GM23248 (cell line): ENCODE results near the gene TNFRSF18. TPM values are rescaled to one million over a fixed set of nuclear protein-coding genes. Genes with fewer than 3 reads are reported as not detected.

Experiments
- DNase-seq: peaks from one replicate; pipeline ENCODE4 v3.0.0-alpha.2; 2015
- H2AFZ ChIP-seq: fragments of 200-600 bp; sonication (generic); 2 replicates; pipeline ENCODE4 v1.6.1; 2016; ENCODE audit warnings: antibody characterized with exemption
- H3F3A ChIP-seq: fragments of 200-600 bp; sonication (generic); 2 replicates; pipeline ENCODE4 v1.6.1; 2016; ENCODE audit warnings: mild to moderate bottlenecking, antibody characterized with exemption, mixed run types; ENCODE audit not compliant: insufficient read depth
- H3K27ac ChIP-seq: fragments of 200-600 bp; sonication (generic); 2 replicates; pipeline ENCODE4 v1.5.1; 2016; ENCODE audit warnings: mild to moderate bottlenecking
- H3K27me3 ChIP-seq: fragments of 200-600 bp; sonication (generic); replicated peaks from 2 replicates; pipeline ENCODE4 v1.6.1; 2016; ENCODE audit warnings: mild to moderate bottlenecking; ENCODE audit not compliant: insufficient read depth
- H3K36me3 ChIP-seq: fragments of 200-600 bp; sonication (generic); 2 replicates; pipeline ENCODE4 v1.6.1; 2016; ENCODE audit warnings: low read depth, mild to moderate bottlenecking
- H3K4me1 ChIP-seq: fragments of 200-600 bp; sonication (generic); 2 replicates; pipeline ENCODE4 v1.6.1; 2016; ENCODE audit warnings: mild to moderate bottlenecking; ENCODE audit not compliant: insufficient read depth
- H3K4me2 ChIP-seq: fragments of 200-600 bp; sonication (generic); one replicate; pipeline ENCODE4 v1.6.1; 2016; ENCODE audit warnings: mild to moderate bottlenecking; ENCODE audit not compliant: unreplicated experiment
- H3K4me3 ChIP-seq: fragments of 200-600 bp; sonication (generic); 2 replicates; pipeline ENCODE4 v1.5.1; 2016; ENCODE audit warnings: mild to moderate bottlenecking
- H3K79me2 ChIP-seq: fragments of 200-600 bp; sonication (generic); 2 replicates; pipeline ENCODE4 v1.6.1; 2016; ENCODE audit warnings: mild to moderate bottlenecking; ENCODE audit not compliant: insufficient read depth
- H3K9ac ChIP-seq: fragments of 200-600 bp; sonication (generic); 2 replicates; pipeline ENCODE4 v1.6.1; 2016; ENCODE audit warnings: mild to moderate bottlenecking
- H3K9me2 ChIP-seq: fragments of 200-600 bp; sonication (generic); 2 replicates; pipeline ENCODE4 v1.6.1; 2016; ENCODE audit warnings: mixed run types, mild to moderate bottlenecking, moderate library complexity; ENCODE audit not compliant: insufficient read depth
- H3K9me3 ChIP-seq: fragments of 200-600 bp; sonication (generic); one replicate; pipeline ENCODE4 v1.6.1; 2017; ENCODE audit warnings: low read depth
- H4K20me1 ChIP-seq: fragments of 200-600 bp; sonication (generic); 2 replicates; pipeline ENCODE4 v1.6.0; 2016; ENCODE audit not compliant: insufficient read depth
- EZH2 ChIP-seq: fragments of 200-600 bp; sonication (generic); IDR thresholded peaks from 2 replicates; pipeline ENCODE4 v1.6.1; 2018; ENCODE audit warnings: antibody characterized with exemption, mild to moderate bottlenecking; ENCODE audit not compliant: insufficient read depth, poor library complexity, severe bottlenecking
- EZH2phosphoT487 ChIP-seq: fragments of 200-600 bp; sonication (generic); IDR thresholded peaks from 2 replicates; pipeline ENCODE4 v1.6.1; 2018; ENCODE audit warnings: antibody characterized with exemption, moderate library complexity, mild to moderate bottlenecking, low read depth; ENCODE audit not compliant: insufficient read depth
- WGBS, 2 experiments: methylation state at CpG; one replicate each; pipeline ENCODE4 v1.1.6; 2015 to 2017; ENCODE audit warnings: low lambda C conversion rate in 2 of 2, low coverage in 1 of 2; ENCODE audit errors: missing lambda C conversion rate in 2 of 2; 5-methylcytosine and 5-hydroxymethylcytosine counted together
- in situ Hi-C: fragments of 300-500 bp; cut with MboI; formaldehyde crosslinking; loops from 2 replicates; pipeline ENCODE4 v1.15.0; 2020
- polyA plus RNA-seq: library from polyadenylated mRNA; unstranded; fragments of >200 nt; fragmentation: Nextera tagmentation; extraction: Ambion mirVana; gene quantifications from 2 replicates; pipeline ENCODE4 v1.2.1, GENCODE V29; 2016
- total RNA-seq: library from RNA; depleted of rRNA; stranded (reverse); fragments of >200 nt; shearing (Covaris generic); gene quantifications from 2 replicates; pipeline ENCODE4 v1.2.3, GENCODE V29; 2014

Gene TNFRSF18
- total and polyA plus RNA-seq, 2 experiments from 2014 or later = not detected

DNA sequence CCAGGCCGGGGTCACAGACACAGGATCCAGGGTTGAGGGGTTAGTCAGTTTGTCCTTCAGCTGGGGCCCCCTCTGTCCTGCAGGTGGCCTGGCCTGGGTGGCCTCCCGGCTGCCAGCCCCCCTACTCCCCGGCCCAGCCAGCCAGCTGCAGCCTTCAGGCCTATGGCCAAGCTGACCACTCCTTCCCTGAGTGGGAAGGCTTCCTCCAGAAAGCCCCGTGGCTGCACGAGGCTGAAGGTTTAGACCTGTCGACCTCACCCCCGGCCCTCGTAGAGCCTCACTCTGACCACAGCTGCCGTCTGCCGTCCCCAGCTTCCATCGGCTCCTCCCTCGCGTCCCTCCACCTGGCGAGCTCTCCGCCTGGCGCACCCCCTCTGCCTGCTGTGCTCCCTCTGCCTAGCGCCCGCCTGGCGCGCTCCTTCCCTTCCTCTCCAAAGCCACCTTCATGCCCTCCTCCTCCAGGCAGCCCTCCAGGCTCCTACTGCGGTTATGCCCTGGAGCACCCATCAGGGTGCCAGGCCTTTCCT, 23.1 kb downstream of the TNFRSF18 start:
- TF ChIP-seq EZH2 (no peak), EZH2phosphoT487 (no peak)
- WGBS, 2 experiments = 60 to 63% methylated on average over 9 to 21 of the region's 21 CpGs

DNA sequence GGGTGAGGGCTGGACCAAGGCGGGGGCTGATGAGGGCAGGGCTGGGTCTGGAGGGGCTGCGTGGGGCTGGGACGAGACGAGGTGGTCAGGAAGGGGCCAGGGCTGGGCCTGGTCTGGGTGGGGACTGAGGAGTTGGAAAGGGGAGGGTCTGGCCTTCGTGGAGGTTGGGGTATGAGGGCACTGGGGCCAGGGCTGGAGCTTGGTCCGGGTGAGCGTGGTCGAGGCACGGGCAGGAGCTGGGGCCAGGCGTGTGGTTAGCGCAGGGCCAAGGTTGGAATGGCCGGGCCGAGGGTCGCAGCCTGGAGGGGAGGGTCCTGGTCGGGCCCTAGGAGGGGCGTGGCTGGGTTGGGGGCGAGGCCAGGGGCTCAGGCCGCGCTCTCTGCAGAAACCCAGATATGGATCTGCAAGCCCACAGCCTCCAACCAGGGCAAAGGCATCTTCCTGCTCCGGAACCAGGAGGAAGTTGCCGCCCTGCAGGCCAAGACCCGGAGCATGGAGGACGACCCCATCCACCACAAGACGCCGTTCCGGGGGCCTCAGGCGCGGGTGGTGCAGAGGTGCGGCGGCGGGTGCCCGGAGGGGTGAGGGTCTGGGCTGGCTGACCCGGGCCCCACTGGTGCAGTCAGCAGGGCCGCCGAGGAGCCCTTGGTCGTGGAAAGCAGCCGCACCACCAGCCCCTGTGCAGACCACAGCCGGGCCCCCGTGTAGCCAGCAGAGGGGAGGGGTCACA, 23.7 kb downstream of the TNFRSF18 start:
- H3K36me3 ChIP-seq = no peaks in the 10 kb centered on the region
- no peak overlapping the region for H3K27ac ChIP-seq
- DNase-seq = no peak
- no peaks in the 10 kb centered on the region for H3F3A ChIP-seq
- no peak overlapping the region for H3K4me2 ChIP-seq
- H3K79me2 ChIP-seq = no peaks in the 10 kb centered on the region
- no peaks in the 10 kb centered on the region for H3K4me1 ChIP-seq
- H3K9ac ChIP-seq = no peak overlapping the region
- TF ChIP-seq EZH2 (no peak), EZH2phosphoT487 (no peak)
- peaks cover 5% of the 10 kb centered on the region for H3K27me3 ChIP-seq
- no peaks in the 10 kb centered on the region for H4K20me1 ChIP-seq
- H3K9me3 ChIP-seq = no peaks in the 10 kb centered on the region
- no peaks in the 10 kb centered on the region for H3K9me2 ChIP-seq
- in situ Hi-C loops = no loop called here
- 55 to 65% methylated on average over 17 to 38 of the region's 39 CpGs for WGBS, 2 experiments
- no peak overlapping the region for H2AFZ ChIP-seq
- no peak overlapping the region for H3K4me3 ChIP-seq

More for the DNA sequence above, 23.1 kb downstream of the TNFRSF18 start:
- Histone ChIP-seq H4K20me1 (no peaks in the 10 kb centered on the region), H2AFZ (no peak overlapping the region), H3K9me2 (no peaks in the 10 kb centered on the region), H3K4me3 (no peak overlapping the region), H3K9me3 (no peaks in the 10 kb centered on the region), H3K27me3 (no peaks in the 10 kb centered on the region), H3K4me2 (no peak overlapping the region), H3K27ac (no peak overlapping the region), H3F3A (no peaks in the 10 kb centered on the region), H3K79me2 (no peaks in the 10 kb centered on the region), H3K9ac (no peak overlapping the region), H3K36me3 (no peaks in the 10 kb centered on the region), H3K4me1 (no peaks in the 10 kb centered on the region)
- DNase-seq = no peak
- in situ Hi-C loops = no loop called here

- Histone ChIP-seq H3K27me3 (peaks cover 12% of the 10 kb centered on the region), H3K4me1 (no peaks in the 10 kb centered on the region), H3F3A (no peaks in the 10 kb centered on the region), H3K4me2 (no peak overlapping the region), H3K27ac (no peak overlapping the region), H3K4me3 (no peak overlapping the region), H3K9ac (no peak overlapping the region), H3K9me2 (no peaks in the 10 kb centered on the region), H2AFZ (no peak overlapping the region), H3K36me3 (no peaks in the 10 kb centered on the region), H4K20me1 (no peaks in the 10 kb centered on the region), H3K9me3 (no peaks in the 10 kb centered on the region), H3K79me2 (no peaks in the 10 kb centered on the region)
- WGBS, 2 experiments = 83 to 89% methylated on average over 14 to 17 of the region's 21 CpGs
- no peak for DNase-seq
- TF ChIP-seq EZH2 (no peak), EZH2phosphoT487 (no peak)
- in situ Hi-C loops = no loop called here
These were observed 24.4 kb downstream of the TNFRSF18 start for GRCh38 chr1:1181938-1182410.

GRCh38 chr1:1181129-1181937, 25.1 kb downstream of the TNFRSF18 start:
- H3K9ac ChIP-seq = no peak overlapping the region
- H3K9me3 ChIP-seq = no peaks in the 10 kb centered on the region
- no peak for DNase-seq
- H3K36me3 ChIP-seq = no peaks in the 10 kb centered on the region
- in situ Hi-C loops = no loop called here
- 70 to 79% methylated on average over 16 to 26 of the region's 26 CpGs for WGBS, 2 experiments
- no peaks in the 10 kb centered on the region for H3F3A ChIP-seq
- no peak overlapping the region for H2AFZ ChIP-seq
- H4K20me1 ChIP-seq = no peaks in the 10 kb centered on the region
- TF ChIP-seq EZH2phosphoT487 (no peak), EZH2 (no peak)
- H3K4me2 ChIP-seq = no peak overlapping the region
- peaks cover 18% of the 10 kb centered on the region for H3K27me3 ChIP-seq
- no peak overlapping the region for H3K27ac ChIP-seq
- H3K79me2 ChIP-seq = no peaks in the 10 kb centered on the region
- H3K4me1 ChIP-seq = no peaks in the 10 kb centered on the region
- H3K9me2 ChIP-seq = no peaks in the 10 kb centered on the region
- H3K4me3 ChIP-seq = no peak overlapping the region
